GM20431 (cell line): ENCODE measurements around the gene CADM1.

Experiments used
- in situ Hi-C: fragments of 300-500 bp; cut with MseI, MboI; formaldehyde crosslinking; loops from one replicate; pipeline ENCODE4 v1.15.0; 2020; ENCODE audit warnings: low sequenced_read_pairs; ENCODE audit not compliant: unreplicated experiment

The CADM1 gene

GRCh38 chr11:115411120-115411519 lies 93.1 kb downstream of the CADM1 start:
- in situ Hi-C loops: no loop called here

GRCh38 chr11:115409691-115410220 lies 94.5 kb downstream of the CADM1 start:
- in situ Hi-C loops: no loop called here

GRCh38 chr11:115409116-115409670 lies 95.0 kb downstream of the CADM1 start:
- in situ Hi-C loops: no loop called here

- in situ Hi-C loops: no loop called here
Measured at GRCh38 chr11:115408036-115408921, 95.9 kb downstream of the CADM1 start.

GRCh38 chr11:115407496-115407895 lies 96.7 kb downstream of the CADM1 start:
- in situ Hi-C loops: no loop called here

GRCh38 chr11:115406404-115406803 lies 97.8 kb downstream of the CADM1 start:
- in situ Hi-C loops: no loop called here

- in situ Hi-C loops: no loop called here
Measured at GRCh38 chr11:115398333-115399080, 105.7 kb downstream of the CADM1 start.

- in situ Hi-C loops: no loop called here
Measured at GRCh38 chr11:115396533-115396932, 107.7 kb downstream of the CADM1 start.

GRCh38 chr11:115393950-115394349 lies 110.3 kb downstream of the CADM1 start:
- in situ Hi-C loops: no loop called here

GRCh38 chr11:115391598-115391997 lies 112.6 kb downstream of the CADM1 start:
- in situ Hi-C loops: no loop called here

GRCh38 chr11:115391160-115391559 lies 113.1 kb downstream of the CADM1 start:
- in situ Hi-C loops: no loop called here

GRCh38 chr11:115390441-115390840 lies 113.8 kb downstream of the CADM1 start:
- in situ Hi-C loops: no loop called here

- in situ Hi-C loops: no loop called here
Measured at GRCh38 chr11:115389790-115390189, 114.4 kb downstream of the CADM1 start.

- in situ Hi-C loops: no loop called here
Measured at GRCh38 chr11:115385226-115385625, 119.0 kb downstream of the CADM1 start.

GRCh38 chr11:115384236-115384635 lies 120.0 kb downstream of the CADM1 start:
- in situ Hi-C loops: no loop called here

GRCh38 chr11:115383431-115383830 lies 120.8 kb downstream of the CADM1 start:
- in situ Hi-C loops: no loop called here

GRCh38 chr11:115379528-115379927 lies 124.7 kb downstream of the CADM1 start:
- in situ Hi-C loops: no loop called here

GRCh38 chr11:115378557-115378956 lies 125.7 kb downstream of the CADM1 start:
- in situ Hi-C loops: no loop called here

GRCh38 chr11:115377882-115378296 lies 126.3 kb downstream of the CADM1 start:
- in situ Hi-C loops: no loop called here

- in situ Hi-C loops: no loop called here
Measured at GRCh38 chr11:115368616-115369015, 135.6 kb downstream of the CADM1 start.

GRCh38 chr11:115366826-115367225 lies 137.4 kb downstream of the CADM1 start:
- in situ Hi-C loops: no loop called here
